T-helper 2 cell (primary cell): ENCODE results near the gene SEL1L3.
"Not testable (repeated sequence)": the region's sequence is repeated elsewhere in the genome, so short reads cannot be mapped to it uniquely, and the experiment has no call there.

Experiments used
- DNase-seq, 5 experiments: peaks; one replicate each; pipeline versions ENCODE4 v3.0.0 to v3.0.0-alpha.2; 2012 to 2022
- total RNA-seq, 2 donors: gene quantifications; one replicate each; lab custom pipeline; 2026; lab: John Stamatoyannopoulos, UW

The SEL1L3 gene
- 93.5 to 105 reads per million in 2 donors for total RNA-seq

- peak; percentile 31 to 71 (median 39) for DNase-seq
These were observed at the start of gene SEL1L3 for GRCh38 chr4:25862411-25863346. Gene SEL1L3, minus strand, starts transcription at chr4:25862988. Its CDS starts 152 bp downstream, at chr4:25862836.

GRCh38 chr4:25911356-25911755 is 48.6 kb upstream of the SEL1L3 start:
- DNase-seq: no peak

- DNase-seq: no peak
These were observed 45.7 kb upstream of the SEL1L3 start for GRCh38 chr4:25908491-25908901.

- DNase-seq: not testable (repeated sequence)
These were observed 43.3 kb upstream of the SEL1L3 start for GRCh38 chr4:25906113-25906512.

- no peak for DNase-seq
These were observed 42.6 kb upstream of the SEL1L3 start for GRCh38 chr4:25905371-25905770.

- DNase-seq: no peak
These were observed 41.9 kb upstream of the SEL1L3 start for GRCh38 chr4:25904748-25905082.

- DNase-seq: no peak
These were observed 41.3 kb upstream of the SEL1L3 start for GRCh38 chr4:25903900-25904747.

- peak in 1 of 5 experiments; percentile 40 for DNase-seq
These were observed 38.2 kb upstream of the SEL1L3 start for GRCh38 chr4:25901030-25901430.

- DNase-seq: no peak
These were observed 37.5 kb upstream of the SEL1L3 start for GRCh38 chr4:25900310-25900709.

- no peak for DNase-seq
These were observed 34.2 kb upstream of the SEL1L3 start for GRCh38 chr4:25896776-25897539.

GRCh38 chr4:25892796-25893195 is 30.0 kb upstream of the SEL1L3 start:
- DNase-seq: no peak

- no peak for DNase-seq
These were observed 28.0 kb upstream of the SEL1L3 start for GRCh38 chr4:25890571-25891485.

- DNase-seq: no peak
These were observed 27.1 kb upstream of the SEL1L3 start for GRCh38 chr4:25889589-25890503.

GRCh38 chr4:25888781-25889180 is 26.0 kb upstream of the SEL1L3 start:
- DNase-seq: peak in 1 of 5 experiments; percentile 30

GRCh38 chr4:25884031-25884782 is 21.4 kb upstream of the SEL1L3 start:
- DNase-seq: peak in 1 of 5 experiments; percentile 68

- no peak for DNase-seq
These were observed 20.8 kb upstream of the SEL1L3 start for GRCh38 chr4:25883565-25883964.

GRCh38 chr4:25882226-25882625 is 19.4 kb upstream of the SEL1L3 start:
- no peak for DNase-seq

- no peak for DNase-seq
These were observed 18.4 kb upstream of the SEL1L3 start for GRCh38 chr4:25881193-25881592.

GRCh38 chr4:25879991-25880651 is 17.3 kb upstream of the SEL1L3 start:
- DNase-seq: no peak
